Left kidney (tissue), 8 donors: ENCODE data around the gene UGT1A9. TPM values are rescaled to one million over a fixed set of nuclear protein-coding genes. Genes with fewer than 3 reads are reported as not detected.
"Not testable (repeated sequence)": the region's sequence is repeated elsewhere in the genome, so short reads cannot be mapped to it uniquely, and the experiment has no call there.

Source experiments
- DNase-seq: peaks from one replicate; pipeline ENCODE4 v3.0.0-alpha.2; 2013
- long read RNA-seq, 8 donors: transcript quantifications; one replicate each; lab custom pipeline, GENCODE V29; 2026
- polyA plus RNA-seq: library from polyadenylated mRNA; unstranded; fragments of 120-200 nt; gene quantifications from one replicate; pipeline ENCODE4 v1.2.1, GENCODE V29; 2013; ENCODE audit not compliant: insufficient read length

The UGT1A9 gene
- 4.9 TPM for polyA plus RNA-seq
- long read RNA-seq, donor 1, partial matches to known transcripts, result 0 of 2 reads
- long read RNA-seq, donor 1, other reads (novel, unspliced or antisense), result 0 of 2 reads
- long read RNA-seq, donor 2, partial matches to known transcripts, result 0 of 3 reads
- long read RNA-seq, donor 2, other reads (novel, unspliced or antisense), result 0 of 3 reads
- long read RNA-seq, donor 3, partial matches to known transcripts, result 0 of 2 reads
- long read RNA-seq, donor 3, other reads (novel, unspliced or antisense), result 0 of 2 reads
- long read RNA-seq, donor 4, result 0 reads
- long read RNA-seq, donor 5, transcript UGT1A9-201 (5 exons, 2,416 nt), result major isoform, 5 of 5 reads
- long read RNA-seq, donor 5, partial matches to known transcripts, result 0 of 5 reads
- long read RNA-seq, donor 5, other reads (novel, unspliced or antisense), result 0 of 5 reads
- long read RNA-seq, donor 6, partial matches to known transcripts, result 0 of 1 reads
- long read RNA-seq, donor 6, other reads (novel, unspliced or antisense), result 0 of 1 reads
- long read RNA-seq, donor 7, result 0 reads
- long read RNA-seq, donor 8, result 0 reads

GRCh38 chr2:233671290-233672161 lies at the start of gene UGT1A9:
UGT1A9 (plus strand) TSS chr2:233671898; CDS start chr2:233671935, 37 bp downstream.
- no peak for DNase-seq

GRCh38 chr2:233627331-233628025 lies 44.2 kb upstream of the UGT1A9 start:
- no peak for DNase-seq

GRCh38 chr2:233636306-233636705 lies 35.4 kb upstream of the UGT1A9 start, which contains the start of gene UGT1A10:
UGT1A10 (plus strand) TSS chr2:233636448; CDS start chr2:233636523, 75 bp downstream.
- DNase-seq, result not testable (repeated sequence)

- no peak for DNase-seq
Measured at GRCh38 chr2:233638836-233639235, 32.9 kb upstream of the UGT1A9 start.

- no peak for DNase-seq
Measured at GRCh38 chr2:233639860-233640259, 31.8 kb upstream of the UGT1A9 start.

- no peak for DNase-seq
Measured at GRCh38 chr2:233643128-233643527, 28.6 kb upstream of the UGT1A9 start.

- DNase-seq, result not testable (repeated sequence)
Measured at GRCh38 chr2:233646033-233646432, 25.7 kb upstream of the UGT1A9 start.

GRCh38 chr2:233650981-233651380 lies 20.7 kb upstream of the UGT1A9 start:
- no peak for DNase-seq

GRCh38 chr2:233651430-233651829 lies 20.3 kb upstream of the UGT1A9 start:
- DNase-seq, result no peak

GRCh38 chr2:233654501-233654900 lies 17.2 kb upstream of the UGT1A9 start:
- no peak for DNase-seq

GRCh38 chr2:233655043-233655442 lies 16.7 kb upstream of the UGT1A9 start:
- DNase-seq, result no peak

- DNase-seq, result not testable (repeated sequence)
Measured at GRCh38 chr2:233655943-233656342, 15.8 kb upstream of the UGT1A9 start.

- no peak for DNase-seq
Measured at GRCh38 chr2:233656443-233656842, 15.3 kb upstream of the UGT1A9 start.

GRCh38 chr2:233658610-233659009 lies 13.1 kb upstream of the UGT1A9 start:
- no peak for DNase-seq

GRCh38 chr2:233663911-233664310 lies 7.8 kb upstream of the UGT1A9 start:
- DNase-seq, result no peak

- no peak for DNase-seq
Measured at GRCh38 chr2:233668605-233669260, 3.0 kb upstream of the UGT1A9 start.

GRCh38 chr2:233672886-233673285 lies 1.2 kb downstream of the UGT1A9 start:
- DNase-seq, result no peak

GRCh38 chr2:233673896-233674295 lies 2.2 kb downstream of the UGT1A9 start:
- DNase-seq, result no peak

- no peak for DNase-seq
Measured at GRCh38 chr2:233674314-233674713, 2.6 kb downstream of the UGT1A9 start.

GRCh38 chr2:233674995-233675394 lies 3.3 kb downstream of the UGT1A9 start:
- peak; percentile 12 for DNase-seq

GRCh38 chr2:233676046-233676445 lies 4.3 kb downstream of the UGT1A9 start:
- no peak for DNase-seq
